OCI-M1 (cell line): Measurements from ENCODE around the gene PARP12.

Experiments
- DNase-seq: peaks from one replicate; lab custom pipeline; 2025; lab: John Stamatoyannopoulos, UW

The PARP12 gene

GRCh38 chr7:140035400-140036223, 27.1 kb downstream of the PARP12 start:
- DNase-seq = no peak

- DNase-seq = no peak
Measured at GRCh38 chr7:140034421-140034820, 28.3 kb downstream of the PARP12 start.

GRCh38 chr7:140033779-140034363, 28.9 kb downstream of the PARP12 start:
- no peak for DNase-seq

- DNase-seq = no peak
Measured at GRCh38 chr7:140033036-140033435, 29.7 kb downstream of the PARP12 start.

- DNase-seq = no peak
Measured at GRCh38 chr7:140031364-140031763, 31.4 kb downstream of the PARP12 start.

- no peak for DNase-seq
Measured at GRCh38 chr7:140029072-140029471, 33.7 kb downstream of the PARP12 start.

- no peak for DNase-seq
Measured at GRCh38 chr7:140028311-140028710, 34.4 kb downstream of the PARP12 start.

- DNase-seq = no peak
Measured at GRCh38 chr7:140027858-140028257, 34.9 kb downstream of the PARP12 start.

GRCh38 chr7:140026935-140027334, 35.8 kb downstream of the PARP12 start:
- DNase-seq = no peak

GRCh38 chr7:140025814-140026433, 36.8 kb downstream of the PARP12 start:
- DNase-seq = no peak

- no peak for DNase-seq
Measured at GRCh38 chr7:140025241-140025640, 37.5 kb downstream of the PARP12 start.

- DNase-seq = no peak
Measured at GRCh38 chr7:140024585-140024984, 38.2 kb downstream of the PARP12 start.

GRCh38 chr7:140023728-140024127, 39.0 kb downstream of the PARP12 start:
- DNase-seq = no peak

- DNase-seq = no peak
Measured at GRCh38 chr7:140022582-140023211, 40.1 kb downstream of the PARP12 start.

GRCh38 chr7:140021603-140022002, 41.1 kb downstream of the PARP12 start:
- no peak for DNase-seq

- DNase-seq = no peak
Measured at GRCh38 chr7:140019606-140020005, 43.1 kb downstream of the PARP12 start.

- DNase-seq = no peak
Measured at GRCh38 chr7:140019172-140019571, 43.6 kb downstream of the PARP12 start.

GRCh38 chr7:140018125-140019043, 44.4 kb downstream of the PARP12 start:
- no peak for DNase-seq

GRCh38 chr7:140017543-140017942, 45.2 kb downstream of the PARP12 start:
- no peak for DNase-seq

- no peak for DNase-seq
Measured at GRCh38 chr7:140017034-140017433, 45.7 kb downstream of the PARP12 start.

- DNase-seq = no peak
Measured at GRCh38 chr7:140016540-140016939, 46.2 kb downstream of the PARP12 start.
